SK-N-SH treated with all-trans-retinoic acid at 6 μM for 48 hours (cell line): ENCODE data around the gene SV2B.

Experiments used
- ATAC-seq: fragments of 200-7000 bp; cut with Tn5 transposase; 3 replicates; pipeline ENCODE4 v1.9.1; 2020; ENCODE audit warnings: mild to moderate bottlenecking, moderate library complexity
- ARNTL ChIP-seq: fragments of 450-650 bp; formaldehyde crosslinking; IDR thresholded peaks from 2 replicates; pipeline ENCODE4 v1.5.0; 2020; ENCODE audit warnings: low read depth, mild to moderate bottlenecking, moderate library complexity, borderline replicate concordance
- BACH2 ChIP-seq: fragments of 250-450 bp; sonication (Bioruptor Pico); IDR thresholded peaks from 2 replicates; pipeline ENCODE4 v1.9.0; 2021; ENCODE audit warnings: mild to moderate bottlenecking, borderline replicate concordance
- CSDC2 ChIP-seq: fragments of 250-450 bp; sonication (Bioruptor Pico); IDR thresholded peaks from 2 replicates; pipeline ENCODE4 v1.5.0; 2020; ENCODE audit warnings: mild to moderate bottlenecking, moderate library complexity
- ESRRG ChIP-seq: fragments of 250-450 bp; sonication (Bioruptor Pico); IDR thresholded peaks from 2 replicates; pipeline ENCODE4 v1.6.1; 2021; ENCODE audit warnings: mild to moderate bottlenecking
- GLIS3 ChIP-seq: fragments of 250-450 bp; sonication (Bioruptor Pico); IDR thresholded peaks from 2 replicates; pipeline ENCODE4 v1.5.0; 2020; ENCODE audit warnings: mild to moderate bottlenecking, moderate library complexity
- ISL1 ChIP-seq: fragments of 250-450 bp; sonication (Bioruptor Pico); IDR thresholded peaks from 2 replicates; pipeline ENCODE4 v2.1.2; 2022; ENCODE audit warnings: mild to moderate bottlenecking, moderate library complexity
- OSR1 ChIP-seq: fragments of 250-450 bp; sonication (Bioruptor Pico); IDR thresholded peaks from 2 replicates; pipeline ENCODE4 v1.8.0; 2022; ENCODE audit warnings: moderate library complexity, mild to moderate bottlenecking, inconsistent platforms
- POU6F1 ChIP-seq: fragments of 250-450 bp; sonication (Bioruptor Pico); IDR thresholded peaks from 2 replicates; pipeline ENCODE4 v1.8.0; 2021; ENCODE audit warnings: low read depth, mild to moderate bottlenecking, moderate library complexity, borderline replicate concordance
- PPARA ChIP-seq: fragments of 250-450 bp; sonication (Bioruptor Pico); IDR thresholded peaks from 2 replicates; pipeline ENCODE4 v1.5.0; 2020; ENCODE audit warnings: mild to moderate bottlenecking, borderline replicate concordance
- RARB ChIP-seq: fragments of 250-450 bp; sonication (Bioruptor Pico); IDR thresholded peaks from 2 replicates; pipeline ENCODE4 v1.8.0; 2021; ENCODE audit warnings: mild to moderate bottlenecking, moderate library complexity
- TCF4 ChIP-seq: fragments of 250-450 bp; sonication (Bioruptor Pico); IDR thresholded peaks from 2 replicates; pipeline ENCODE4 v1.8.0; 2021; ENCODE audit warnings: mild to moderate bottlenecking, moderate library complexity, borderline replicate concordance
- TOX ChIP-seq: fragments of 250-450 bp; sonication (Bioruptor Pico); IDR thresholded peaks from 2 replicates; pipeline ENCODE4 v1.8.0; 2021; ENCODE audit warnings: mild to moderate bottlenecking, moderate library complexity, borderline replicate concordance
- ZC3H10 ChIP-seq: fragments of 250-450 bp; sonication (Bioruptor Pico); IDR thresholded peaks from 2 replicates; pipeline ENCODE4 v1.5.1; 2021; ENCODE audit warnings: mild to moderate bottlenecking, moderate library complexity
- ZFP3 ChIP-seq: fragments of 250-450 bp; sonication (Bioruptor Pico); IDR thresholded peaks from 2 replicates; pipeline ENCODE4 v1.5.0; 2020; ENCODE audit warnings: mild to moderate bottlenecking, moderate library complexity
- ZFP30 ChIP-seq: fragments of 450-650 bp; formaldehyde crosslinking; IDR thresholded peaks from 2 replicates; pipeline ENCODE4 v1.5.0; 2022; ENCODE audit warnings: mild to moderate bottlenecking, moderate library complexity
- ZNF70 ChIP-seq: fragments of 450-650 bp; formaldehyde crosslinking; IDR thresholded peaks from 2 replicates; pipeline ENCODE4 v1.5.0; 2020; ENCODE audit warnings: mild to moderate bottlenecking, moderate library complexity
- ZNF8 ChIP-seq: fragments of 450-650 bp; formaldehyde crosslinking; IDR thresholded peaks from 2 replicates; pipeline ENCODE4 v1.5.0; 2020; ENCODE audit warnings: mild to moderate bottlenecking, moderate library complexity
- TF ChIP-seq, protein P1 (sequence below): fragments of 250-450 bp; sonication (Bioruptor Pico); IDR thresholded peaks from 2 replicates; pipeline ENCODE4 v1.5.1; 2021; ENCODE audit warnings: mild to moderate bottlenecking, moderate library complexity
- TF ChIP-seq, protein P2 (sequence below): fragments of 250-450 bp; sonication (Bioruptor Pico); IDR thresholded peaks from 2 replicates; pipeline ENCODE4 v1.5.1; 2020; ENCODE audit warnings: low read depth, mild to moderate bottlenecking, moderate library complexity
- TF ChIP-seq, protein P3 (sequence below): fragments of 250-450 bp; sonication (Bioruptor Pico); IDR thresholded peaks from 2 replicates; pipeline ENCODE4 v1.8.0; 2020; ENCODE audit warnings: mild to moderate bottlenecking, moderate library complexity, borderline replicate concordance

The SV2B gene

GRCh38 chr15:91235376-91235775 is 135.3 kb downstream of the SV2B start:
- no peak for ATAC-seq
- TF ChIP-seq ARNTL (CRISPR knock-in tag) (no peak), GLIS3 (CRISPR knock-in tag) (no peak), POU6F1 (no peak), PPARA (no peak), RARB (no peak), TCF4 (CRISPR knock-in tag) (no peak)
- TF ChIP-seq, protein P1, sequence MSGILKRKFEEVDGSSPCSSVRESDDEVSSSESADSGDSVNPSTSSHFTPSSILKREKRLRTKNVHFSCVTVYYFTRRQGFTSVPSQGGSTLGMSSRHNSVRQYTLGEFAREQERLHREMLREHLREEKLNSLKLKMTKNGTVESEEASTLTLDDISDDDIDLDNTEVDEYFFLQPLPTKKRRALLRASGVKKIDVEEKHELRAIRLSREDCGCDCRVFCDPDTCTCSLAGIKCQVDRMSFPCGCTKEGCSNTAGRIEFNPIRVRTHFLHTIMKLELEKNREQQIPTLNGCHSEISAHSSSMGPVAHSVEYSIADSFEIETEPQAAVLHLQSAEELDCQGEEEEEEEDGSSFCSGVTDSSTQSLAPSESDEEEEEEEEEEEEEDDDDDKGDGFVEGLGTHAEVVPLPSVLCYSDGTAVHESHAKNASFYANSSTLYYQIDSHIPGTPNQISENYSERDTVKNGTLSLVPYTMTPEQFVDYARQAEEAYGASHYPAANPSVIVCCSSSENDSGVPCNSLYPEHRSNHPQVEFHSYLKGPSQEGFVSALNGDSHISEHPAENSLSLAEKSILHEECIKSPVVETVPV = no peak

GRCh38 chr15:91237445-91237844 is 137.4 kb downstream of the SV2B start:
- TF ChIP-seq RARB (no peak), OSR1 (CRISPR knock-in tag) (no peak), ARNTL (CRISPR knock-in tag) (no peak), ZNF70 (CRISPR knock-in tag) (no peak), CSDC2 (no peak), TOX (CRISPR knock-in tag) (no peak), PPARA (no peak), ESRRG (CRISPR knock-in tag) (no peak), ZC3H10 (CRISPR knock-in tag) (no peak), ISL1 (no peak), GLIS3 (CRISPR knock-in tag) (no peak), ZFP3 (CRISPR knock-in tag) (no peak)
- TF ChIP-seq, protein P2, sequence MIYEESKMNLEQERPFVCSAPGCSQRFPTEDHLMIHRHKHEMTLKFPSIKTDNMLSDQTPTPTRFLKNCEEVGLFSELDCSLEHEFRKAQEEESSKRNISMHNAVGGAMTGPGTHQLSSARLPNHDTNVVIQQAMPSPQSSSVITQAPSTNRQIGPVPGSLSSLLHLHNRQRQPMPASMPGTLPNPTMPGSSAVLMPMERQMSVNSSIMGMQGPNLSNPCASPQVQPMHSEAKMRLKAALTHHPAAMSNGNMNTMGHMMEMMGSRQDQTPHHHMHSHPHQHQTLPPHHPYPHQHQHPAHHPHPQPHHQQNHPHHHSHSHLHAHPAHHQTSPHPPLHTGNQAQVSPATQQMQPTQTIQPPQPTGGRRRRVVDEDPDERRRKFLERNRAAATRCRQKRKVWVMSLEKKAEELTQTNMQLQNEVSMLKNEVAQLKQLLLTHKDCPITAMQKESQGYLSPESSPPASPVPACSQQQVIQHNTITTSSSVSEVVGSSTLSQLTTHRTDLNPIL (CRISPR knock-in tag) = no peak
- TF ChIP-seq, protein P3, sequence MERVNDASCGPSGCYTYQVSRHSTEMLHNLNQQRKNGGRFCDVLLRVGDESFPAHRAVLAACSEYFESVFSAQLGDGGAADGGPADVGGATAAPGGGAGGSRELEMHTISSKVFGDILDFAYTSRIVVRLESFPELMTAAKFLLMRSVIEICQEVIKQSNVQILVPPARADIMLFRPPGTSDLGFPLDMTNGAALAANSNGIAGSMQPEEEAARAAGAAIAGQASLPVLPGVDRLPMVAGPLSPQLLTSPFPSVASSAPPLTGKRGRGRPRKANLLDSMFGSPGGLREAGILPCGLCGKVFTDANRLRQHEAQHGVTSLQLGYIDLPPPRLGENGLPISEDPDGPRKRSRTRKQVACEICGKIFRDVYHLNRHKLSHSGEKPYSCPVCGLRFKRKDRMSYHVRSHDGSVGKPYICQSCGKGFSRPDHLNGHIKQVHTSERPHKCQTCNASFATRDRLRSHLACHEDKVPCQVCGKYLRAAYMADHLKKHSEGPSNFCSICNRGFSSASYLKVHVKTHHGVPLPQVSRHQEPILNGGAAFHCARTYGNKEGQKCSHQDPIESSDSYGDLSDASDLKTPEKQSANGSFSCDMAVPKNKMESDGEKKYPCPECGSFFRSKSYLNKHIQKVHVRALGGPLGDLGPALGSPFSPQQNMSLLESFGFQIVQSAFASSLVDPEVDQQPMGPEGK (CRISPR knock-in tag) = no peak
- no peak for ATAC-seq

GRCh38 chr15:91238644-91239425 is 138.8 kb downstream of the SV2B start:
- no peak for ATAC-seq
- TF ChIP-seq, protein P2 (CRISPR knock-in tag) = no peak
- TF ChIP-seq ARNTL (CRISPR knock-in tag) (no peak), BACH2 (no peak), ZC3H10 (CRISPR knock-in tag) (no peak), ZFP3 (CRISPR knock-in tag) (no peak), ZNF8 (CRISPR knock-in tag) (no peak), CSDC2 (no peak), ISL1 (no peak), ESRRG (CRISPR knock-in tag) (no peak), TOX (CRISPR knock-in tag) (no peak), ZNF70 (CRISPR knock-in tag) (no peak), ZFP30 (CRISPR knock-in tag) (no peak), PPARA (no peak)
- TF ChIP-seq, protein P3 (CRISPR knock-in tag) = no peak
